Keratinocyte (primary cell): ENCODE measurements around the gene GAMT. TPM values are rescaled to one million over a fixed set of nuclear protein-coding genes. Genes with fewer than 3 reads are reported as not detected.

Experiments used
- DNase-seq: peaks from one replicate; pipeline ENCODE4 v3.0.0-alpha.2; 2011; ENCODE audit warnings: low read depth, missing footprints, low spot score
- FAIRE-seq: peaks from 2 replicates; lab custom pipeline; 2011; peaks lifted over from hg19 to GRCh38; lab: Jason Lieb, UNC
- H2AFZ ChIP-seq: 2 replicates; pipeline ENCODE4 v1.6.0; 2012; ENCODE audit warnings: low read length, control low read depth, inconsistent platforms; ENCODE audit not compliant: control insufficient read depth
- H3K27ac ChIP-seq: 2 replicates; pipeline ENCODE4 v1.5.1; 2011; ENCODE audit warnings: low read length; ENCODE audit not compliant: control insufficient read depth, insufficient read depth
- H3K27me3 ChIP-seq: 3 replicates; pipeline ENCODE4 v1.6.0; 2011; ENCODE audit warnings: low read length; ENCODE audit not compliant: control insufficient read depth, insufficient read depth; ENCODE audit errors: extremely low read depth
- H3K36me3 ChIP-seq, 2 experiments: 2 replicates in 1 of 2; 3 replicates in 1 of 2; pipeline ENCODE4 v1.5.1; 2011; ENCODE audit warnings: low read length in 2 of 2, mild to moderate bottlenecking in 1 of 2; ENCODE audit not compliant: control insufficient read depth in 2 of 2, insufficient read depth in 2 of 2; ENCODE audit errors: extremely low read depth in 1 of 2
- H3K4me1 ChIP-seq: 3 replicates; pipeline ENCODE4 v1.5.1; 2011; ENCODE audit warnings: low read length; ENCODE audit not compliant: control insufficient read depth, insufficient read depth; ENCODE audit errors: extremely low read depth
- H3K4me2 ChIP-seq: 3 replicates; pipeline ENCODE4 v1.6.0; 2011; ENCODE audit warnings: low read depth, low read length; ENCODE audit not compliant: control insufficient read depth, insufficient read depth; ENCODE audit errors: extremely low read depth
- H3K4me3 ChIP-seq, 3 experiments: fragments of 200-600 bp in 1 of 3; sonication (generic) in 1 of 3; 2 replicates in 2 of 3; 3 replicates in 1 of 3; pipeline ENCODE4 v1.5.1; 2011 to 2016; ENCODE audit warnings: low read length in 3 of 3, mild to moderate bottlenecking in 3 of 3, control low read depth in 2 of 3, inconsistent platforms in 1 of 3, low read depth in 1 of 3, mixed read lengths in 1 of 3, mixed run types in 1 of 3, moderate library complexity in 1 of 3; ENCODE audit not compliant: control insufficient read depth in 2 of 3, insufficient read depth in 2 of 3; ENCODE audit errors: extremely low read depth in 1 of 3
- H3K79me2 ChIP-seq: 2 replicates; pipeline ENCODE4 v1.6.0; 2012; ENCODE audit warnings: low read length; ENCODE audit not compliant: control insufficient read depth, insufficient read depth
- H3K9ac ChIP-seq: 3 replicates; pipeline ENCODE4 v1.6.0; 2011; ENCODE audit warnings: low read length; ENCODE audit not compliant: control insufficient read depth, insufficient read depth; ENCODE audit errors: extremely low read depth
- H3K9me1 ChIP-seq: 3 replicates; pipeline ENCODE4 v1.6.0; 2011; ENCODE audit warnings: low read length; ENCODE audit not compliant: control insufficient read depth, insufficient read depth; ENCODE audit errors: extremely low read depth
- H3K9me3 ChIP-seq: 2 replicates; pipeline ENCODE4 v1.5.1; 2012; ENCODE audit warnings: low read depth, low read length; ENCODE audit not compliant: control insufficient read depth
- H4K20me1 ChIP-seq: 3 replicates; pipeline ENCODE4 v1.6.0; 2011; ENCODE audit warnings: low read length; ENCODE audit not compliant: control insufficient read depth, insufficient read depth; ENCODE audit errors: extremely low read depth
- CTCF ChIP-seq, 3 experiments: IDR thresholded peaks in 1 of 3; conservative IDR thresholded peaks in 1 of 3; optimal IDR thresholded peaks in 1 of 3; 2 replicates in 2 of 3; 3 replicates in 1 of 3; pipeline versions ENCODE3 to v1.5.1; 2011; ENCODE audit warnings: low read length in 3 of 3, mild to moderate bottlenecking in 3 of 3, moderate library complexity in 2 of 3, control low read depth in 1 of 3, inconsistent platforms in 1 of 3; ENCODE audit not compliant: insufficient read depth in 2 of 3; ENCODE audit errors: extremely low read depth in 1 of 3
- EZH2 ChIP-seq: IDR thresholded peaks from one replicate; pipeline ENCODE4 v1.6.1; 2012; ENCODE audit warnings: inconsistent platforms, mild to moderate bottlenecking, low read length, moderate library complexity
- dilution Hi-C: fragments of 300-500 bp; cut with MboI; formaldehyde crosslinking; loops from one replicate; pipeline ENCODE4 v1.7.0; 2020; ENCODE audit warnings: low sequenced_read_pairs; ENCODE audit not compliant: extremely low pct_ligation_motif_present
- polyA plus RNA-seq, 5 experiments: library from polyadenylated mRNA; depleted of rRNA in 3 of 5; stranded (reverse) in 3 of 5; stranded (forward) in 1 of 5; unstranded in 1 of 5; fragments of >200 nt; gene quantifications; 1 replicate in 1 of 5; 2 replicates in 3 of 5; 3 replicates in 1 of 5; pipeline versions ENCODE4 v1.2.1 to v1.2.3, GENCODE V29; 2011 to 2012; ENCODE audit warnings: missing spikeins in 2 of 5, low read depth in 1 of 5, low replicate concordance in 1 of 5

The GAMT gene
- polyA plus RNA-seq, 1 donor (not counting 4 experiments of a cell fraction or from before 2014, with no cell fraction given), result 5.7 TPM

GRCh38 chr19:1366899-1367870 lies 34.2 kb downstream of the GAMT start:
- Histone ChIP-seq H3K4me1 (no peaks in the 10 kb centered on the region), H3K9me1 (no peaks in the 10 kb centered on the region), H3K9ac (no peak overlapping the region), H3K4me2 (no peak overlapping the region), H3K79me2 (no peaks in the 10 kb centered on the region), H4K20me1 (no peaks in the 10 kb centered on the region), H3K27me3 (no peaks in the 10 kb centered on the region), H2AFZ (no peak overlapping the region), H3K4me3 (no peak overlapping the region), H3K36me3 (peaks cover 18 to 20% of the 10 kb centered on the region in 2 experiments), H3K27ac (no peak overlapping the region), H3K9me3 (no peaks in the 10 kb centered on the region)
- no peak for FAIRE-seq
- TF ChIP-seq EZH2 (no peak), CTCF (optimal IDR thresholded peaks at IDR 0.05 in 1 of 3, IDR thresholded peaks at IDR 0.05 in 1 of 3, conservative IDR thresholded peaks at IDR 0.05 in 1 of 3; ENCODE audit: extremely low read depth in 1 of 3, insufficient read depth in 2 of 3, low read length in 3 of 3) (no peak)
- dilution Hi-C loops, result no loop called here
- no peak for DNase-seq

- Histone ChIP-seq H4K20me1 (no peaks in the 10 kb centered on the region), H3K79me2 (no peaks in the 10 kb centered on the region), H3K9me1 (no peaks in the 10 kb centered on the region), H3K4me3 (no peak overlapping the region), H3K4me1 (peaks cover 7% of the 10 kb centered on the region), H2AFZ (no peak overlapping the region), H3K4me2 (no peak overlapping the region), H3K27ac (no peak overlapping the region), H3K36me3 (peaks cover 18 to 28% of the 10 kb centered on the region in 2 experiments), H3K9ac (no peak overlapping the region), H3K9me3 (no peaks in the 10 kb centered on the region), H3K27me3 (no peaks in the 10 kb centered on the region)
- FAIRE-seq, result no peak
- no peak for DNase-seq
- TF ChIP-seq EZH2, result no peak
- dilution Hi-C loops, result no loop called here
Measured at GRCh38 chr19:1366296-1366695, 35.0 kb downstream of the GAMT start.
